Measurements from ENCODE around the gene F7.

DNA sequence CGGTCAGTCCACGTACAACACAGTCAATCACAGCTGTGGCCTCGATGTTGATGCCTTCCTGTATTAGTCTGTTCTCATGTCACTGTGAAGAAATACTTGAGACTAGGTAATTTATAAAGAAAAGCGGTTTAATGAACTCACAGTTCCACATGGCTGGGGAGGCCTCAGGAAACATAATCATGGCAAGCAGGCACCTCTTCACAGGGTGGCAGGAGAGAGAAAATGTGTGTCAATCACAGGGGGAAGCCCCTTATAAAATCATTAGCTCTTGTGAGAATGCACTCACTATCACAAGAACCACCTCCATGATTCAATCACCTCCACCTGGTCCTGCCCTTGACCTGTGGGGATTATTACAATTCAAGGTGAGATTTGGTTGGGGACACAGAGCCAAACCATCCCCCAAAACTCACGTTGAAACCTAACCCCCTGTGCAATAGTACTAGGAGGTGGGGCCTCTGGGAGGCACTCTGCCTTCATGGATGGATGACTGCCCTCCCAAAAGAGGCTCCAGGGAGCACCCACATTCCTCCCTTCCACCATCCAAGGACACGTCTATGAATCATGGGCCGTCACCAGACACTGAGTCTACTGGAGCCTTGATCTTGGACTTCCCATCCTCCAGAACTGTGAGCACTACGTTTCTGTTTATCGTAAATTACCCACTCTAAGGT lies 50.5 kb downstream of the F7 start:
- no peak for TF ChIP-seq CTCF (IDR thresholded peaks at IDR 0.05)
- no peak for TF ChIP-seq POLR2A (IDR thresholded peaks at IDR 0.05)

Measured in body of pancreas (tissue), 4 donors.